NT2/D1 (cell line): ENCODE measurements around the gene DRD4.

Experiments
- DNase-seq: peaks from one replicate; pipeline ENCODE4 v3.0.0-alpha.2; 2011; ENCODE audit warnings: low read depth, low spot score
- H3K27me3 ChIP-seq: 2 replicates; pipeline ENCODE4 v1.6.0; 2011; ENCODE audit warnings: mild to moderate bottlenecking; ENCODE audit not compliant: insufficient read length, insufficient read depth
- H3K36me3 ChIP-seq: 2 replicates; pipeline ENCODE4 v1.6.1; 2011; ENCODE audit warnings: mild to moderate bottlenecking, low read length, mixed read lengths; ENCODE audit not compliant: insufficient read depth, insufficient read length
- H3K4me1 ChIP-seq: 2 replicates; pipeline ENCODE4 v1.5.1; 2011; ENCODE audit not compliant: insufficient read depth, insufficient read length
- H3K4me3 ChIP-seq: 2 replicates; pipeline ENCODE4 v1.5.1; 2011; ENCODE audit warnings: low read depth; ENCODE audit not compliant: insufficient read length
- H3K9ac ChIP-seq: 2 replicates; pipeline ENCODE4 v1.6.0; 2011; ENCODE audit warnings: low read depth; ENCODE audit not compliant: insufficient read length
- H3K9me3 ChIP-seq: 2 replicates; pipeline ENCODE4 v1.5.1; 2011; ENCODE audit warnings: mild to moderate bottlenecking, low read length; ENCODE audit not compliant: insufficient read depth
- SUZ12 ChIP-seq: IDR thresholded peaks from 2 replicates; pipeline ENCODE4 v1.6.1; 2011; ENCODE audit not compliant: insufficient read length, insufficient read depth; ENCODE audit errors: extremely low read depth
- YY1 ChIP-seq: IDR thresholded peaks from 2 replicates; pipeline ENCODE4 v1.6.1; 2011; ENCODE audit not compliant: insufficient read length, insufficient read depth
- ZNF274 ChIP-seq: IDR thresholded peaks from 2 replicates; pipeline ENCODE4 v1.6.1; 2011; ENCODE audit warnings: mild to moderate bottlenecking, low read depth, low read length

The DRD4 gene

DNA sequence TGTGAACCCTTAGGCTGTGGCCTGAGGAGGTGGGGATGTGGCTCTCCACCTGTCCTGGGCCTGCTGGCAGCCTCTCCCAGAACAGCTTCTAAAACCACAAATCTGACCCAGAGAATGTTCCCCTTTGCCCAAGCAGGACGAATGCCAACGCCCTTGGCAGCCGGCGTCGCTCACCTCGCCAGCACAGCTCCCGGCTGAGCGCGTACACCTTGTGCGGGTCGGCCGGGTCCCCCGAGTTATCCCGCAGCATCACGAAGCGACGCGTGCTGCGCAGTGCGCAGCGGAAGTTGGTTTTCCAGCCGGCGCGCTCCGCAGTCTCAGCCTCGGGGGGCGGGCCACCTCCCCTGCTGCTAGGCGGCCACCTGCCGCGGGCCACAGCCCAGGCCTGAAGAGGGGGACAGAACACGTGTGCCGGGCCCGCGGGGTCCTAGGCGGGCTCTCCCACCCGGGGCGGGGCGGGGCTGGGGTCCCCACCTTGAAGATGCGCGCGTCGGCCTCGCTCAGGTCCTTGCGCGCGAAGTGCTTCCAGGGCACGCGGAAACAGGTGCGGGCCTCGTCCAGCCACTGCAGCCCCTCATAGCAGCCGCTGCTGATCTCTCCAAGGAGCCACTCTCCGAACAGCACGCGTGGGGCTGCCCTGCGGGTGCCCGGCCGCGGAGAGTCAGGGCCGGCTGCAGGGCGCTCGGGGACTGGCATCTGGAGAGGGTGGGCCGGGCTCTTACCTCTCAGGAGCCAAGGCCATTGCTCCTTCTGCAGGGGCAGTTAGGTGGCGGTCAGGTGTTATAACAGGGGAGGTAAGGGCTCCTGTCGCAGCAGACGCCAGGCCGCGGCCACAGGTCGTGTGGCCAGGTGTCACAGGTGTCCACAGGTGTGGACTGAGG is 22.2 kb upstream of the DRD4 start:
- peaks cover 32% of the 10 kb centered on the region for H3K4me1 ChIP-seq
- H3K27me3 ChIP-seq: no peaks in the 10 kb centered on the region
- peak overlapping the region; percentile 67 for H3K9ac ChIP-seq
- no peaks in the 10 kb centered on the region for H3K9me3 ChIP-seq
- peaks cover 91% of the 10 kb centered on the region for H3K36me3 ChIP-seq
- no peak for DNase-seq
- no peak for TF ChIP-seq ZNF274
- no peak for TF ChIP-seq YY1
- TF ChIP-seq SUZ12: no peak
- H3K4me3 ChIP-seq: peak overlapping the region; percentile 16

DNA sequence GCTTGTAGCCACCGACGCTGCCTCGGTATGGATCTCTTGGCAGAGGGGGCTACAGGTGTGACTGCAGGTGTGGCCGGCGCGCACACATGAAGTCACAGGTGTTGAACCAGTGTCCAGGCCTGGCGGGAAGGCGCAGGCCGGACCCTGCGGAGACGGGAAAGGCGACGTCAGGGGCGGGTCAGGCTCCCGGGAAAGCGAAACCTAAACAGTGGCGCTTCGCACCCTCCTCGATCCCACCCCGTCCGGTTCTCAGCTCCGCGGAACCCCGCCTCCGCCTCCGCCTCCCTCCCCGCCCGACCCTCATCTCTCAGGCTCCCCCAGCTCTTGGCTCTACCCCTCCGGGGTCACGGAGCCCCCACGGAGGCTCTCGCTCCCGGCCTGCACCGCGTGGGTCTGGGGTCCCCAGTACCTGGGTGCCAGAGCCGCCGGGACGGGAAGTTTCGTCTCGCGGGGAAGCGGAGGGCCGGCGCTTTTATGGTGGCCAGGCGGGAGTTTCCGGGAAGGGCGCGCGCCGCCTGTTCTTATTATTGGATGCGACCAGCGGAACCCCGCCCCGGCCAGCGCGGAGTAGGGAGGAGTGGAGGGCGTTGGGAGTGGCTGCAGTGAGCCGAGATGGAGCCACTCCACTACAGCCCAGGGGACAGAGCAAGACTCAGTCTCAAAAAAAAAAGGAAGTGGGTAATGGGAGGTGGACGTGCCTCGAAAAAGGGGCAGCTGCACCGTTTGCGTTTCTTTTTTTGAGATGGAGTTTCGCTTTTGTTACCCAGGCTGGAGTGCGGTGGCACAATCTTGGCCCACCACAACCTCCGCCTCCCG is 21.4 kb upstream of the DRD4 start, which contains the start of gene IRF7:
Gene IRF7, minus strand, starts transcription at position 447 of the 816 bp plus-strand sequence. CDS start 586 bp downstream, outside the sequence.
- Histone ChIP-seq H3K4me1 (peaks cover 32% of the 10 kb centered on the region), H3K27me3 (no peaks in the 10 kb centered on the region), H3K9ac (peak within 1 kb of the TSS; percentile 67), H3K36me3 (peaks cover 90% of the 10 kb centered on the region), H3K4me3 (peak within 1 kb of the TSS; percentile 16), H3K9me3 (no peaks in the 10 kb centered on the region)
- TF ChIP-seq SUZ12 (no peak), ZNF274 (no peak), YY1 (no peak)
- peak; percentile 38 for DNase-seq

DNA sequence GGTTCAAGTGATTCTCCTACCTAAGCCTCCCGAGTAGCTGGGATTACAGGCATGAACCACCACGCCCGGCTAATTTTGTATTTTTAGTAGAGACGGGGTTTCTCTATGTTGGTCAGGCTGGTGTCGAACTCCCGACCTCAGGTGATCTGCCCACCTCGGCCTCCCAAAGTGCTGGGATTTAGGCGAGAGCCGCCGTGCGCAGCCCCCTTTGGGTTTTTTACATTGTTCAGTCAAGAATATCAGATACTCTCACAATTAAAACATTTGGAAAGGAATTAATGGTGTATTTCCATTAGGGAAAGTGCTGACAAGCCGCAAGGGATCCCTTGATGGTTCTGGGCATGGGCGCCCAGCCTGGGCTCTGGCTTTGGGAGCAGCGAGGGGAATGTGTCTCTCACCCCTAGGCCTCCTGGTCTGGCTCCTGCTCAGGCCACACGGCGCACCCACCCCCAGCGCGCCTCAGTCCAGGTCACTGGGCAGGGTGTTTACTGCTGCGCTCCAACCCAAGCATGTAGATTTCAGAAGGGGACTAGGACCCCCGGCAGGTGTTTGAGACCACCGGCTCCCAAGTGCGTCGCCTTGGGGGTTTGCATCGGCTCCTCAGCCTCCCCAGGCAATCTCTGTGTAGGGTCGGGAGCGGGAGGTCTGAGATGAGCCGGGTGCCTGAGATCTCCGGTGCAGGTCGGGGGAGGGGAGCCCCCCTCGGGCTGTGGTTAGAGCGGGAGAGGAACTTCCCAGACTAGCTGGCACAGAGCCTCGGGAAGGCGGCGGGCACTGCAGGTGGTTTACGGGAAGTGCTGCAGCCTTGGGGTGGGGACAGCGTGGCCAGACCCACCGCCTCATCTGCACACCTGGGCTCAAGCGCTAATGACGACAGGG is 20.5 kb upstream of the DRD4 start:
- Histone ChIP-seq H3K9ac (no peak overlapping the region), H3K27me3 (no peaks in the 10 kb centered on the region), H3K36me3 (peaks cover 87% of the 10 kb centered on the region), H3K9me3 (no peaks in the 10 kb centered on the region), H3K4me1 (peaks cover 31% of the 10 kb centered on the region), H3K4me3 (no peak overlapping the region)
- no peak for DNase-seq
- no peak for TF ChIP-seq SUZ12
- TF ChIP-seq ZNF274: no peak
- TF ChIP-seq YY1: no peak

DNA sequence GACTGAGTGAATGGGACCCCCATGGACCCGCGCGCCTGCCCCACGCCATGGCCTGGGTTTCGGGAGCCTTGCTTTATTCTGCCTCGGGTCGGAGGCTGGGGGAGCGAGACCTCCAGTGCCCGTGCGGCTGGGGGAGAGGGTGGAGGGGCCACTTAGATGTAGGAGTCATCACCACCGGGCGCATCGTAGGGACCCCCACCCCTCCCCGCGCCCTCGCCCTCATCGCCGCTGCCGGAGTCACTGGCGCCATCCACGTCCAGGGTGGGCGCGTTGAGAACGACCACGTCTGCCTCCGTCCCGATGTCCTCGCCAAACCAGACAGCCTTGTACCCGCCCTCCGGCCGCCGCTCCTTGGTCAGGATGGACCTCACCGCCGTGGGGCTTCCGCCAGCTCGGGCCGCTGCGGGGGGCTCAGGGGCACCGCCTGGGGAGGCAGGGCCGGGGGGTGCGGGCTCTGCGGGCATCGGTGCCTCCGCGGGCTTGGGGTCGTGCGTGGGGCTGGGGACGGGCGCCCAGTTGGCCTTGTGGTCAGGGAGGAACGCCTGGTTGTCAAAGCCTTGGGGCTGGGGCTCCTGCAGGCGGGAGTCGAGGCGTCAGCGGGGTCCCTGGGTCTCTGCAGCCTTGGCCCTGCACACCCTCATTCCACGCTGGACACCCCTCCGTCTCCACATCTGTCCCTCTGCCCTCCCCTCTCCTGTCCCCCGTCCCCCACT is 19.7 kb upstream of the DRD4 start:
- peaks cover 28% of the 10 kb centered on the region for H3K4me1 ChIP-seq
- H3K9ac ChIP-seq: no peak overlapping the region
- DNase-seq: no peak
- H3K4me3 ChIP-seq: no peak overlapping the region
- no peak for TF ChIP-seq ZNF274
- TF ChIP-seq SUZ12: no peak
- H3K36me3 ChIP-seq: peaks cover 89% of the 10 kb centered on the region
- H3K9me3 ChIP-seq: no peaks in the 10 kb centered on the region
- no peaks in the 10 kb centered on the region for H3K27me3 ChIP-seq

DNA sequence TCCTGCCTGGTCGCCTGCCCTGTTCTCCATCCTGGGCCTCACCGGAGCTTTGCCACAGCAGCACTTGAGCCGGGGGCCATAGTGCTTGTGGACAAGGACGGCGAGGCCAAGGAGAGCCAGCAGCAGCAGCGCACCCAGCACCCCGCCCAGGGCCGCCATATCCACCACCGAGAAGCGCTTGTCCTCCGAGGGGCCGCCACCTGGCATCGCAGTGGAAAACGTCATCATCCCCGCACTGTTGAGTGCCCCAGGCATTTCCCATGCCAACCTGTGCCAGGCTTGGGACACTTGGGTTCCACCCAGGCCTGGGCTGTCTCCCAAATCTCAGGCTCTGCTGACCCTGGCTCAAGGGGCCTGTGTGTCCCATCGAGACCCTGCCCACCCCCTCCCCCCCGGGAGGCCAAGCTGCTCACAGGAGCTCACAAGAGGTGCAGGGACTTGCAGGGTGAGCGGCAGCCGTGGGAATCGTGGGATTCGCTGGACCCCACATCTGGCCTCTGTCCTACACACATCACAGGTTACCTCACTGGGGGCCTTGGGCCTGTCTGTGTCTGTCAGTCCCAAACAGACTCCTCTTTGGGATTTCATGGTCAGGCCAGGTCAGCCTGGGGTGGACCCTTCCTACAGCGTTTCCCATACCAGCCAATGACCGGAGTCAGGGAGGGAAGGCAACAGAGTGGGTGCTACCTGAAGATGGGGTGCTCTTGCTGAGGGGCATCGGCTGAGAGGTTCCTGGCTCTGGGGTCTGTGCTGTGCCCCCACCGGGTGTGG is 19.0 kb upstream of the DRD4 start:
- no peak for DNase-seq
- Histone ChIP-seq H3K4me3 (no peak overlapping the region), H3K27me3 (no peaks in the 10 kb centered on the region), H3K9ac (no peak overlapping the region), H3K36me3 (peaks cover 82% of the 10 kb centered on the region), H3K9me3 (no peaks in the 10 kb centered on the region), H3K4me1 (peaks cover 22% of the 10 kb centered on the region)
- TF ChIP-seq SUZ12: no peak
- no peak for TF ChIP-seq YY1
- TF ChIP-seq ZNF274: no peak
